ENCODE results near the gene SCAPER.

- TF ChIP-seq CTCF (conservative IDR thresholded peaks at IDR 0.05; ENCODE audit: low read length) (no peak), EZH2phosphoT487 (IDR thresholded peaks at IDR 0.05; ENCODE audit: borderline replicate concordance, low read depth, low read length) (no peak)
Measured at GRCh38 chr15:76866008-76866407, 39.1 kb downstream of the SCAPER start.

Measured in OCI-LY7 (cell line).